GM19351 (cell line): Measurements from ENCODE around the gene OVCA2.

Source experiments
- ATAC-seq: cut with Tn5 transposase; IDR thresholded peaks from one replicate; pipeline ENCODE4 v1.9.1; 2021; ENCODE audit warnings: mild to moderate bottlenecking, moderate library complexity; ENCODE audit not compliant: unreplicated experiment

The OVCA2 gene

GRCh38 chr17:2030779-2031163 lies 11.1 kb upstream of the OVCA2 start:
- peak; percentile 25 for ATAC-seq

GRCh38 chr17:2033153-2033552 lies 8.7 kb upstream of the OVCA2 start:
- ATAC-seq, result no peak

GRCh38 chr17:2034157-2034556 lies 7.7 kb upstream of the OVCA2 start:
- no peak for ATAC-seq

GRCh38 chr17:2034806-2035540 lies 6.8 kb upstream of the OVCA2 start:
- no peak for ATAC-seq

GRCh38 chr17:2035541-2036488 lies 6.0 kb upstream of the OVCA2 start:
- ATAC-seq, result no peak

- ATAC-seq, result no peak
Observed at GRCh38 chr17:2037155-2037554, 4.7 kb upstream of the OVCA2 start.

GRCh38 chr17:2040219-2040827 lies 1.5 kb upstream of the OVCA2 start:
- ATAC-seq, result no peak

- no peak for ATAC-seq
Observed at GRCh38 chr17:2040942-2041560, 771 bp upstream of the OVCA2 start.

GRCh38 chr17:2042390-2042847 lies 597 bp downstream of the OVCA2 start:
- ATAC-seq, result no peak

- no peak for ATAC-seq
Observed at GRCh38 chr17:2042933-2043332, 1.1 kb downstream of the OVCA2 start.

GRCh38 chr17:2043785-2044184 lies 2.0 kb downstream of the OVCA2 start:
- ATAC-seq, result no peak

- no peak for ATAC-seq
Observed at GRCh38 chr17:2044263-2044894, 2.6 kb downstream of the OVCA2 start.

- no peak for ATAC-seq
Observed at GRCh38 chr17:2047590-2047989, 5.8 kb downstream of the OVCA2 start.

- ATAC-seq, result no peak
Observed at GRCh38 chr17:2048805-2049204, 7.0 kb downstream of the OVCA2 start.

GRCh38 chr17:2049333-2050299 lies 7.8 kb downstream of the OVCA2 start:
- peak; percentile 53 for ATAC-seq

GRCh38 chr17:2050300-2051060 lies 8.7 kb downstream of the OVCA2 start:
- peak; percentile 12 for ATAC-seq

GRCh38 chr17:2051061-2051932 lies 9.5 kb downstream of the OVCA2 start:
- ATAC-seq, result no peak
